Measurements from ENCODE around the gene EGFL6.

Gene EGFL6

GRCh38 chrX:13569479-13570260 is at the start of gene EGFL6:
Gene EGFL6, plus strand, starts transcription at chrX:13569601. Its CDS starts 261 bp downstream, at chrX:13569862.
- peaks cover 44% of the 10 kb centered on the region for H3K27me3 ChIP-seq
- H3K27ac ChIP-seq: no peak within 1 kb of the TSS
- no peaks in the 10 kb centered on the region for H3K4me1 ChIP-seq (ENCODE audit: control insufficient read depth in 1 of 2, insufficient read depth in 1 of 2, low read depth in 1 of 2, low read length in 1 of 2)
- H3K36me3 ChIP-seq: no peaks in the 10 kb centered on the region
- TF ChIP-seq, protein P1, sequence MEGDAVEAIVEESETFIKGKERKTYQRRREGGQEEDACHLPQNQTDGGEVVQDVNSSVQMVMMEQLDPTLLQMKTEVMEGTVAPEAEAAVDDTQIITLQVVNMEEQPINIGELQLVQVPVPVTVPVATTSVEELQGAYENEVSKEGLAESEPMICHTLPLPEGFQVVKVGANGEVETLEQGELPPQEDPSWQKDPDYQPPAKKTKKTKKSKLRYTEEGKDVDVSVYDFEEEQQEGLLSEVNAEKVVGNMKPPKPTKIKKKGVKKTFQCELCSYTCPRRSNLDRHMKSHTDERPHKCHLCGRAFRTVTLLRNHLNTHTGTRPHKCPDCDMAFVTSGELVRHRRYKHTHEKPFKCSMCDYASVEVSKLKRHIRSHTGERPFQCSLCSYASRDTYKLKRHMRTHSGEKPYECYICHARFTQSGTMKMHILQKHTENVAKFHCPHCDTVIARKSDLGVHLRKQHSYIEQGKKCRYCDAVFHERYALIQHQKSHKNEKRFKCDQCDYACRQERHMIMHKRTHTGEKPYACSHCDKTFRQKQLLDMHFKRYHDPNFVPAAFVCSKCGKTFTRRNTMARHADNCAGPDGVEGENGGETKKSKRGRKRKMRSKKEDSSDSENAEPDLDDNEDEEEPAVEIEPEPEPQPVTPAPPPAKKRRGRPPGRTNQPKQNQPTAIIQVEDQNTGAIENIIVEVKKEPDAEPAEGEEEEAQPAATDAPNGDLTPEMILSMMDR (IDR thresholded peaks at IDR 0.05): no peak
- H3K9me3 ChIP-seq: no peaks in the 10 kb centered on the region
- H3K4me3 ChIP-seq (ENCODE audit: low read depth in 1 of 2, low read length in 1 of 2): no peak within 1 kb of the TSS

- TF ChIP-seq, protein P1 (IDR thresholded peaks at IDR 0.05): no peak
- Histone ChIP-seq H3K27ac (no peak overlapping the region), H3K4me3 (ENCODE audit: low read depth in 1 of 2, low read length in 1 of 2) (no peak overlapping the region), H3K9me3 (no peaks in the 10 kb centered on the region), H3K27me3 (no peaks in the 10 kb centered on the region), H3K4me1 (ENCODE audit: control insufficient read depth in 1 of 2, insufficient read depth in 1 of 2, low read depth in 1 of 2, low read length in 1 of 2) (no peaks in the 10 kb centered on the region), H3K36me3 (no peaks in the 10 kb centered on the region)
Observed at GRCh38 chrX:13520351-13520750, 49.0 kb upstream of the EGFL6 start.

DNA sequence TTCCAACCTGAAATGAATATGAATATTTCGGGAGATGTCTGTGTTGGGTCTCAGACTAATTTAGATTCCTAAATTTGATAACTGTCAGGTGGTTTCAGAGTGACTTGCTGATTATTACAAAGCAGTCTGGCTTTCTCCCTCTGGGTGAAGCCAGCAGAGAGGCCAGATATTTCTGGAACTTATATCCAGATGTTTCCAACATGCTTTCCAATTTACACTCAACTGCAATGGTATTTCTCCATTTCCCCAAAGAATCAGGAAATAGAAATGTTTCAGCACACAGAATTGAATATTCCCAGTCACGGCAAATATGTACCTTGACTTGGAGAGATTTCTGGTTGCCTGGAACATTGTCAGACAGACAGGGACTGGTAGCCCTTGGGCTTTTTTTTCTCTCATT is 48.5 kb upstream of the EGFL6 start:
- H3K4me3 ChIP-seq (ENCODE audit: low read depth in 1 of 2, low read length in 1 of 2): no peak overlapping the region
- H3K27me3 ChIP-seq: no peaks in the 10 kb centered on the region
- no peaks in the 10 kb centered on the region for H3K4me1 ChIP-seq (ENCODE audit: control insufficient read depth in 1 of 2, insufficient read depth in 1 of 2, low read depth in 1 of 2, low read length in 1 of 2)
- TF ChIP-seq, protein P1 (IDR thresholded peaks at IDR 0.05): no peak
- H3K36me3 ChIP-seq: no peaks in the 10 kb centered on the region
- no peak overlapping the region for H3K27ac ChIP-seq
- no peaks in the 10 kb centered on the region for H3K9me3 ChIP-seq

GRCh38 chrX:13522811-13523210 is 46.6 kb upstream of the EGFL6 start:
- H3K9me3 ChIP-seq: no peaks in the 10 kb centered on the region
- H3K4me1 ChIP-seq (ENCODE audit: control insufficient read depth in 1 of 2, insufficient read depth in 1 of 2, low read depth in 1 of 2, low read length in 1 of 2): no peaks in the 10 kb centered on the region
- H3K36me3 ChIP-seq: no peaks in the 10 kb centered on the region
- H3K27ac ChIP-seq: no peak overlapping the region
- no peak overlapping the region for H3K4me3 ChIP-seq (ENCODE audit: low read depth in 1 of 2, low read length in 1 of 2)
- H3K27me3 ChIP-seq: no peaks in the 10 kb centered on the region
- TF ChIP-seq, protein P1 (IDR thresholded peaks at IDR 0.05): no peak

DNA sequence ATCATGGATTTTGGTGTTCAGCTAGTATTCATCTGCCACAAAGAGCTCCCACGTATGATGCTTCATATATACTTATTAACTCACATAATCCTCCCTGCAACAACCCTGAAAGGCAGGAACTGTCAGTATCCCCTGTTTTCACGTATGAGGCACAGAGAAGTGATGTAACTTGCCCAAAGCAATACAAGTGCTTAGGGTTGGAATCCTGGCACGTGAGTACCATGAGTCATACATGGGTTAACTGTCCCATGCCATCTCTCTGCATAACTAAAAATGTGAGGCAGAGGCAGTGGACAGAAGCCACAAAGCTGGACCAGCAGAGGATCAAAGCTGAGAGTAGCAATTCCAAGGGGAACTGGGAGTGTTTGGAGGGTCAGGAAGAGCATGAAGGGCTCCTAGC is 35.7 kb upstream of the EGFL6 start:
- H3K4me3 ChIP-seq (ENCODE audit: low read depth in 1 of 2, low read length in 1 of 2): no peak overlapping the region
- no peaks in the 10 kb centered on the region for H3K27me3 ChIP-seq
- H3K9me3 ChIP-seq: no peaks in the 10 kb centered on the region
- no peaks in the 10 kb centered on the region for H3K36me3 ChIP-seq
- no peak overlapping the region for H3K27ac ChIP-seq
- TF ChIP-seq, protein P1 (IDR thresholded peaks at IDR 0.05): no peak
- H3K4me1 ChIP-seq (ENCODE audit: control insufficient read depth in 1 of 2, insufficient read depth in 1 of 2, low read depth in 1 of 2, low read length in 1 of 2): no peaks in the 10 kb centered on the region

Measured in neutrophil (primary cell).